GM21360 (cell line): ENCODE measurements around the gene TCEA2.
A peak's percentile ranks its signal among the peaks of the same experiment; 100 is the strongest.

Experiments
- ATAC-seq: cut with Tn5 transposase; IDR thresholded peaks from one replicate; pipeline ENCODE4 v1.9.1; 2021; ENCODE audit warnings: mild to moderate bottlenecking, moderate library complexity; ENCODE audit not compliant: unreplicated experiment

The TCEA2 gene

GRCh38 chr20:64048402-64049044 is 14.5 kb upstream of the TCEA2 start:
- no peak for ATAC-seq

- no peak for ATAC-seq
These were observed 13.7 kb upstream of the TCEA2 start, which contains the start of gene SOX18 for GRCh38 chr20:64049060-64049877. TSS of gene SOX18 (minus strand) at chr20:64049639. CDS start at chr20:64049516, 123 bp downstream.

GRCh38 chr20:64049878-64050260 is 13.1 kb upstream of the TCEA2 start:
- ATAC-seq, result no peak

- no peak for ATAC-seq
These were observed 12.6 kb upstream of the TCEA2 start for GRCh38 chr20:64050261-64051032.

- ATAC-seq, result no peak
These were observed 12.0 kb upstream of the TCEA2 start for GRCh38 chr20:64051033-64051452.

- no peak for ATAC-seq
These were observed 11.3 kb upstream of the TCEA2 start for GRCh38 chr20:64051561-64052325.

GRCh38 chr20:64052326-64052722 is 10.7 kb upstream of the TCEA2 start:
- no peak for ATAC-seq

GRCh38 chr20:64052987-64053840 is 9.8 kb upstream of the TCEA2 start:
- no peak for ATAC-seq

- ATAC-seq, result no peak
These were observed 8.9 kb upstream of the TCEA2 start for GRCh38 chr20:64053841-64054661.

- no peak for ATAC-seq
These were observed 7.6 kb upstream of the TCEA2 start for GRCh38 chr20:64055396-64055892.

- ATAC-seq, result no peak
These were observed 6.9 kb upstream of the TCEA2 start for GRCh38 chr20:64055893-64056638.

GRCh38 chr20:64056639-64056888 is 6.4 kb upstream of the TCEA2 start:
- no peak for ATAC-seq

GRCh38 chr20:64056889-64057627 is 5.9 kb upstream of the TCEA2 start:
- ATAC-seq, result no peak

- ATAC-seq, result peak; percentile 34
These were observed 5.1 kb upstream of the TCEA2 start for GRCh38 chr20:64057628-64058498.

GRCh38 chr20:64058536-64058935 is 4.5 kb upstream of the TCEA2 start:
- no peak for ATAC-seq

GRCh38 chr20:64062276-64062595 is 762 bp upstream of the TCEA2 start:
- no peak for ATAC-seq
